BJ (cell line): ENCODE results near the gene CRB1. TPM values are rescaled to one million over a fixed set of nuclear protein-coding genes. Genes with fewer than 3 reads are reported as not detected.

ENCODE experiments used
- CTCF ChIA-PET: fragments of 350-600 bp; formaldehyde crosslinking; extraction: SDS; loops from one replicate; lab custom pipeline; 2021; ENCODE audit warnings: antibody characterized with exemption, inconsistent platforms; lab: Yijun Ruan, JAX
- POLR2A ChIA-PET: fragments of 300-600 bp; sonication (Branson Sonifier 250); formaldehyde crosslinking; extraction: SDS; loops from one replicate; lab custom pipeline; 2021; ENCODE audit warnings: antibody characterized with exemption; lab: Charles Lee
- DNase-seq: peaks from one replicate; pipeline ENCODE4 v3.0.0-alpha.2; 2011; ENCODE audit warnings: low read depth
- H3K27me3 ChIP-seq: 2 replicates; pipeline ENCODE4 v1.6.0; 2011; ENCODE audit warnings: low read length; ENCODE audit not compliant: control insufficient read depth, insufficient read depth
- H3K36me3 ChIP-seq: 2 replicates; pipeline ENCODE4 v1.5.1; 2011; ENCODE audit warnings: low read length; ENCODE audit not compliant: control insufficient read depth, insufficient read depth
- H3K4me3 ChIP-seq: 2 replicates; pipeline ENCODE4 v1.5.1; 2011; ENCODE audit warnings: low read depth, mild to moderate bottlenecking, control low read depth, low read length
- polyA plus RNA-seq: library from polyadenylated mRNA; depleted of rRNA; stranded (reverse); fragments of >200 nt; gene quantifications from 2 replicates; pipeline ENCODE4 v1.2.3, GENCODE V29; 2011
- TF ChIP-seq, protein P1 (sequence below): IDR thresholded peaks from 2 replicates; pipeline ENCODE4 v1.5.1; 2011; ENCODE audit warnings: low read depth, mild to moderate bottlenecking, control low read depth, inconsistent platforms, low read length, moderate library complexity; ENCODE audit not compliant: insufficient read depth

CRB1 gene
- polyA plus RNA-seq, 1 experiment, result 0.06 TPM

DNA sequence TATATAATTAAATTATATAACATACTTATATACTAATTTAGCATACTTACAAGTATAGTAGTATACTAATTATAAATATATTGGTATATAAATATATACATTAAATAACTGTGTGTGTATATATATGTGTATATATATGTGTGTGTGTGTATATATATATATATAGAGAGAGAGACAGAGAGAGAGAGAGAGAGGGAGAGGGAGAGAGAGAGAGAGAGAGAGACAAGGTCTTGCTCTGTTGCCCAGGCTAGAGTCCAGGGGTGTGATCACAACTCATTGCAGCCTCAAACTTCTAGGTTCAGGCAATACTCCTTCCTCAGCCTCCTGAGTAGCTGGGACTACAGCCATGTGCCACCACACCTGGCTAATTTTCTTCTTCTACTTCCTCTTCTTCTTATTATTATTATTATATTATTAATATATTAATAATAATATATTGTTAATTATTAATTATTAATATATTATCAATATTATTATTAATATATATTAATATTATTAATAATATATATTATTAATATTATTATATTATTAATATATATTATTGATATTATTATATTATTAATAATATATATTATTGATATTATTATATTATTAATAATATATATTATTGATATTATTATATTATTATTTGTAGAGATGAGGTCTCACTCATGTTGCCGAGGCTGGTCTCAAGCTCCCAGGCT is 185.5 kb downstream of the CRB1 start:
- CTCF ChIA-PET, result no interaction called here
- TF ChIP-seq, protein P1, sequence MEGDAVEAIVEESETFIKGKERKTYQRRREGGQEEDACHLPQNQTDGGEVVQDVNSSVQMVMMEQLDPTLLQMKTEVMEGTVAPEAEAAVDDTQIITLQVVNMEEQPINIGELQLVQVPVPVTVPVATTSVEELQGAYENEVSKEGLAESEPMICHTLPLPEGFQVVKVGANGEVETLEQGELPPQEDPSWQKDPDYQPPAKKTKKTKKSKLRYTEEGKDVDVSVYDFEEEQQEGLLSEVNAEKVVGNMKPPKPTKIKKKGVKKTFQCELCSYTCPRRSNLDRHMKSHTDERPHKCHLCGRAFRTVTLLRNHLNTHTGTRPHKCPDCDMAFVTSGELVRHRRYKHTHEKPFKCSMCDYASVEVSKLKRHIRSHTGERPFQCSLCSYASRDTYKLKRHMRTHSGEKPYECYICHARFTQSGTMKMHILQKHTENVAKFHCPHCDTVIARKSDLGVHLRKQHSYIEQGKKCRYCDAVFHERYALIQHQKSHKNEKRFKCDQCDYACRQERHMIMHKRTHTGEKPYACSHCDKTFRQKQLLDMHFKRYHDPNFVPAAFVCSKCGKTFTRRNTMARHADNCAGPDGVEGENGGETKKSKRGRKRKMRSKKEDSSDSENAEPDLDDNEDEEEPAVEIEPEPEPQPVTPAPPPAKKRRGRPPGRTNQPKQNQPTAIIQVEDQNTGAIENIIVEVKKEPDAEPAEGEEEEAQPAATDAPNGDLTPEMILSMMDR, result no peak

DNA sequence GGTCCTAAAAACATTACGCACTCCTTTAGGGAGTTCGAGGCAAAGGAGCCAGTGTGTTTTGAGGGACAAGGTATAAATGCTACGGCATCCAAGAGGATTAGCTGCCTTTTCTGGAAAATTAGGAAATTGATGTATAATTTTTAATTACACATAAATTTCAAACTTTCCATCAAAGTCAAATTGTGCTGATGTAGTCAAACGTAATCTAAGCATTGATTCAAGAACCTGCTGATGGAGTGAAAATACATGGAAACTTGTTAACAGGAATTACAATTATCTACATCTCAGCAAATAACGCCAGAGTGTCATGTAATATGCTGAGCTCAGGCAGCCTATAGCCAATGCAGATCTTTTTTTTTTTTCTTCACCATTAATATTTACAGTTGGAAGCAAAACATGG is 194.5 kb downstream of the CRB1 start:
- Histone ChIP-seq H3K27me3 (no peaks in the 10 kb centered on the region; the same call in 1 of the 2 replicates), H3K36me3 (no peaks in the 10 kb centered on the region), H3K4me3 (no peak overlapping the region)
- ChIA-PET POLR2A (no interaction called here), CTCF (no interaction called here)
- TF ChIP-seq, protein P1, result no peak
- no peak for DNase-seq

More for the DNA sequence above, 185.5 kb downstream of the CRB1 start:
- Histone ChIP-seq H3K27me3 (no peaks in the 10 kb centered on the region), H3K36me3 (no peaks in the 10 kb centered on the region), H3K4me3 (no peak overlapping the region)
- DNase-seq, result no peak
- POLR2A ChIA-PET, result no interaction called here

DNA sequence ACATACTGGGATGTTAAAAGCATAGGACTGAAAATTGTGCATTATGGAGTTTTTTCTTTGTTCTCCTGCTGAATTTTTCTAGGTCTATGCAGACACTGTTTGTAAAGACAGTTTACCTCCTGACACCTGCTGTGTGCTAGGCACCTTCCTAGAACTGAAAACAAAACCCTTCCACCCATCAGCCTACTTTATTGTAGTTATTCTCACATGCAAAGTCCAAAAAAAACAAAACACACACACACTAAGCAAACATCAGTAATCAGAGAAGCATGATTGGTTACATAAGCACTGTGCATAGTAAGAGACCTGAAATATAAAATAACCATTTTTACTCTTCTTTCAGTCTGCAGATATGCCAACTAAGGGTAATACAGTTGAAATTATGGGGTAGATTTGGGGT is 195.1 kb downstream of the CRB1 start:
- POLR2A ChIA-PET, result no interaction called here
- CTCF ChIA-PET, result no interaction called here
- no peak for DNase-seq
- no peak overlapping the region for H3K4me3 ChIP-seq
- H3K36me3 ChIP-seq, result no peaks in the 10 kb centered on the region
- TF ChIP-seq, protein P1, result no peak
- H3K27me3 ChIP-seq, result no peaks in the 10 kb centered on the region; the same call in 1 of the 2 replicates

DNA sequence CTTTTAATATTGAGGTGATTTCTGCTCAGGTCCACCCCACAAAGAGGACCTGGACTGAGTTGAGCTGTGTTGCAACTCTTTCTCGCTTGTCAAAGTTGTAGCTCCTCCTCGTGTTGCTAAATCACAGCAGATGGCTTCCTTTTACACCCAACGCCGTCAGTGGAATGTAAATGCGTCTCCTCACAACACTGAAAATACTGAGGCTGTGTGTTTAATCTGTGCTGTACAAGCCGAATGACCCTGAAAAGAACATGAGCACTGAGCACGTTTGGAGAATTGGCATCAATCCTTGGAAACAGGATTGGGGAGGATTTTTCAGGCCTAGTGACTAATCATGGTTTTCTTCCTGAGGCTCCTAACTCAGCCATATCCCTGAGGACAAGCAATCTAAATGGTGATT is 196.0 kb downstream of the CRB1 start:
- TF ChIP-seq, protein P1, result no peak
- Histone ChIP-seq H3K4me3 (no peak overlapping the region), H3K36me3 (no peaks in the 10 kb centered on the region), H3K27me3 (no peaks in the 10 kb centered on the region; the same call in 1 of the 2 replicates)
- POLR2A ChIA-PET, result interaction anchor here (0.6 kb wide), 1 partner anchor 1316 kb away, joined by 3 read pairs; no protein-coding TSS in a partner anchor
- CTCF ChIA-PET, result no interaction called here
- peak; percentile 82 for DNase-seq

DNA sequence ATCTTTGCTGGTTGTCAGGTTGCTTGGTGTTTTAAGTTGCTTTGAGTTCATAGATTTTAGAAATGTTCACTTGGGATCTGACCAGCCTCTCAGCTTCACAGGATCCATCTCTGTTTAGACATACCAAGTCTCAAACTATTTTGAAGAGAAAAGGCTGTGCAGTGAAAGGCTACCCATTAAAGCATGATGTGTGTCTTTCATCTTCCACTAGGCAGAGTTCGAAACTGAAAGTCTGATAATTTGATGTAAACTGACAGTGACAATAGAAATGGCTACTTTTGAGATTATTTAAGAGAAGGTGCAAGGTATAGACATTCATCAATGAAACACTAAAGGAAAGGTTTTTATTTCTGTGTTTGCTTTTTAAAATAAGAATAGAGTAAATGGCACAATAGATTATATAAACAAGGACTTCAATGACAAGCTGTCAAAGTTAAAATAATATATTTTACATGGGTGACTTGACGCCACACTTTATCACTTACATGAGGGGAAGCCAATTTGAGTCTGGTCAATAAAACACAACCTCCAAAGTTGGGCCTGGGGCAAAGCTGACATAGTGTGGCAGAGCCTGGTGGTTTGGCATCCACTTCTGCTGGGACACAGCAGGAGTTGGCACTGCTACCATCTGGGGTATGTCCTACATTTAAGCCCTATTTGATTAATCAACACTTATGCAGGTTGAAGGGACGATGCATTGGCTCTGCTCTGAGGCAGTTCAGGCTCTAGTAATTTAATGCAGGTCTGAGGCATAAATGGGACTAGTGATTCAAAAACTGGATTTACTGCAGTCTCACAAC is 197.7 kb downstream of the CRB1 start:
- TF ChIP-seq, protein P1, result no peak
- H3K36me3 ChIP-seq, result no peaks in the 10 kb centered on the region
- no peak overlapping the region for H3K4me3 ChIP-seq
- CTCF ChIA-PET, result interaction anchor here (0.8 kb wide), 1 partner anchor 11 kb away, joined by 3 read pairs; no protein-coding TSS in a partner anchor
- no peaks in the 10 kb centered on the region; the same call in 1 of the 2 replicates for H3K27me3 ChIP-seq
- POLR2A ChIA-PET, result no interaction called here
- DNase-seq, result no peak
